ENCODE measurements around the gene PLXDC1. TPM values are rescaled to one million over a fixed set of nuclear protein-coding genes. Genes with fewer than 3 reads are reported as not detected.
A peak's percentile ranks its signal among the peaks of the same experiment; 100 is the strongest.

PLXDC1 gene
- total and polyA plus RNA-seq, 2 of the 13 experiments (the other 11 are each of a cell fraction or from before 2014, with no cell fraction given), result not detected

DNA sequence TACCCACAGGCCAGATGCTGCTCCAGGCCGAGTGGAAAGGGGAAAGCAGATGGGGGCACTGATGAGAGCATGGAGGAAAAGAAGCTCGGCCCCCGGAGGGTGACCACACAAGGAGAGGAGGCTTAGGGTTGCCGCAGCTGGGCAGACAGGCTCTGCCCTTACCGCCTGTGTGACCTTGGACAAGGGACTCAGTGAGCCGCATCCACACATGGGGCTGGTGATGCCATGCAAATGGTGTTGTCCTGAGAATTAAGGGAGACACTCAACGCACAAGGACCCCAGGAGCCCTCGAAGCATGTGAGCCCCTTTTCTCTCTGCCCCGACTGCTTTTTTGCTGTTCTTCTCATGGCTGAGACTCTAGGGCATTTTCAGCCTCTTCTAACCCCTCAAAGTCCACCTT, 61.0 kb downstream of the PLXDC1 start:
- Histone ChIP-seq H3K27ac (ENCODE audit: extremely low read length, insufficient read depth, low read length) (no peak overlapping the region), H3K4me3 (replicated peaks in 1 of 3; ENCODE audit: insufficient read depth in 1 of 3, low read depth in 2 of 3, low read length in 3 of 3) (no peak overlapping the region), H3K36me3 (replicated peaks in 1 of 2; ENCODE audit: control insufficient read depth in 1 of 2, insufficient read depth in 2 of 2, low read length in 2 of 2) (no peaks in the 10 kb centered on the region), H3K9me3 (ENCODE audit: low read length) (no peaks in the 10 kb centered on the region), H4K20me1 (ENCODE audit: insufficient read depth, low read length) (no peaks in the 10 kb centered on the region), H3K27me3 (ENCODE audit: control insufficient read depth in 1 of 2, insufficient read depth in 2 of 2, low read length in 2 of 2) (peaks cover 4 to 52% of the 10 kb centered on the region in 2 experiments; a peak in 3 of 5 replicates), H3K79me2 (ENCODE audit: insufficient read depth, low read length) (no peaks in the 10 kb centered on the region), H3K4me1 (ENCODE audit: insufficient read depth, low read length) (peaks cover 26% of the 10 kb centered on the region), H3K9ac (ENCODE audit: insufficient read depth, low read depth, low read length) (no peak overlapping the region), H2AFZ (ENCODE audit: low read length) (no peak overlapping the region), H3K4me2 (ENCODE audit: low read depth, low read length) (no peak overlapping the region; the same call in 1 of the 2 replicates)
- DNase-seq (ENCODE audit: low spot score) (no peak), ATAC-seq (no peak), FAIRE-seq (no peak)
- whole genome bisulfite sequencing (ENCODE audit: low lambda C conversion rate), result 18% methylated on average over 8 of the region's 9 CpGs
- TF ChIP-seq, protein P1, sequence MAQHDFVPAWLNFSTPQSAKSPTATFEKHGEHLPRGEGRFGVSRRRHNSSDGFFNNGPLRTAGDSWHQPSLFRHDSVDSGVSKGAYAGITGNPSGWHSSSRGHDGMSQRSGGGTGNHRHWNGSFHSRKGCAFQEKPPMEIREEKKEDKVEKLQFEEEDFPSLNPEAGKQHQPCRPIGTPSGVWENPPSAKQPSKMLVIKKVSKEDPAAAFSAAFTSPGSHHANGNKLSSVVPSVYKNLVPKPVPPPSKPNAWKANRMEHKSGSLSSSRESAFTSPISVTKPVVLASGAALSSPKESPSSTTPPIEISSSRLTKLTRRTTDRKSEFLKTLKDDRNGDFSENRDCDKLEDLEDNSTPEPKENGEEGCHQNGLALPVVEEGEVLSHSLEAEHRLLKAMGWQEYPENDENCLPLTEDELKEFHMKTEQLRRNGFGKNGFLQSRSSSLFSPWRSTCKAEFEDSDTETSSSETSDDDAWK (CRISPR knock-in tag; IDR thresholded peaks at IDR 0.05), result no peak
- peak; percentile 72 for TF ChIP-seq ZNF629 (CRISPR knock-in tag; conservative IDR thresholded peaks at IDR 0.05)
- no peak for TF ChIP-seq ARHGAP35 (CRISPR knock-in tag; IDR thresholded peaks at IDR 0.05; ENCODE audit: borderline replicate concordance)
- no peak for TF ChIP-seq BCL3 (CRISPR knock-in tag; IDR thresholded peaks at IDR 0.05)
- POLR2A ChIA-PET, result no interaction called here
- CTCF ChIA-PET (ENCODE audit: low intra/inter-chr PET ratio, low total read pairs), result no interaction called here
- intact Hi-C loops (cut with micrococcal nuclease; ENCODE audit: unreplicated experiment), result no loop called here
- no TSS peak for BruUV-seq (replicated peaks)
- in situ Hi-C loops (cut with HindIII; ENCODE audit: extremely low pct_ligation_motif_present, low pct_unique_long_range_greater_than_20kb), result no loop called here

- POLR2A ChIA-PET, result no interaction called here
- FAIRE-seq, result no peak
- in situ Hi-C loops (cut with HindIII; ENCODE audit: extremely low pct_ligation_motif_present, low pct_unique_long_range_greater_than_20kb), result no loop called here
- TF ChIP-seq HIVEP1 (CRISPR knock-in tag; IDR thresholded peaks at IDR 0.05) (no peak), PHF8 (CRISPR knock-in tag; IDR thresholded peaks at IDR 0.05) (no peak), ATF4 (CRISPR knock-in tag; IDR thresholded peaks at IDR 0.05) (no peak), ZNF850 (CRISPR knock-in tag; conservative IDR thresholded peaks at IDR 0.05) (no peak), MIER2 (CRISPR knock-in tag; IDR thresholded peaks at IDR 0.05) (no peak), MTF2 (CRISPR knock-in tag; IDR thresholded peaks at IDR 0.05; ENCODE audit: borderline replicate concordance) (no peak), ZNF101 (CRISPR knock-in tag; IDR thresholded peaks at IDR 0.05; ENCODE audit: borderline replicate concordance, low read depth) (no peak), FOXJ3 (CRISPR knock-in tag; IDR thresholded peaks at IDR 0.05; ENCODE audit: borderline replicate concordance) (no peak), GATA4 (IDR thresholded peaks at IDR 0.05; ENCODE audit: borderline replicate concordance, low read depth) (no peak)
- TF ChIP-seq, protein P2, sequence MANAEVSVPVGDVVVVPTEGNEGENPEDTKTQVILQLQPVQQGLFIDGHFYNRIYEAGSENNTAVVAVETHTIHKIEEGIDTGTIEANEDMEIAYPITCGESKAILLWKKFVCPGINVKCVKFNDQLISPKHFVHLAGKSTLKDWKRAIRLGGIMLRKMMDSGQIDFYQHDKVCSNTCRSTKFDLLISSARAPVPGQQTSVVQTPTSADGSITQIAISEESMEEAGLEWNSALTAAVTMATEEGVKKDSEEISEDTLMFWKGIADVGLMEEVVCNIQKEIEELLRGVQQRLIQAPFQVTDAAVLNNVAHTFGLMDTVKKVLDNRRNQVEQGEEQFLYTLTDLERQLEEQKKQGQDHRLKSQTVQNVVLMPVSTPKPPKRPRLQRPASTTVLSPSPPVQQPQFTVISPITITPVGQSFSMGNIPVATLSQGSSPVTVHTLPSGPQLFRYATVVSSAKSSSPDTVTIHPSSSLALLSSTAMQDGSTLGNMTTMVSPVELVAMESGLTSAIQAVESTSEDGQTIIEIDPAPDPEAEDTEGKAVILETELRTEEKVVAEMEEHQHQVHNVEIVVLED (CRISPR knock-in tag; IDR thresholded peaks at IDR 0.05; ENCODE audit: borderline replicate concordance), result no peak
Measured at GRCh38 chr17:39084558-39084957, 66.9 kb downstream of the PLXDC1 start.

More at GRCh38 chr17:39084558-39084957, 66.9 kb downstream of the PLXDC1 start:
- DNase-seq (ENCODE audit: low spot score) (no peak), ATAC-seq (no peak)
- no peaks in the 10 kb centered on the region for H3K4me1 ChIP-seq (ENCODE audit: insufficient read depth, low read length)
- no peak overlapping the region for H3K4me3 ChIP-seq (replicated peaks in 1 of 3; ENCODE audit: insufficient read depth in 1 of 3, low read depth in 2 of 3, low read length in 3 of 3)
- no peaks in the 10 kb centered on the region for H3K9me3 ChIP-seq (ENCODE audit: low read length)
- no peaks in the 10 kb centered on the region; the same call in 1 of the 2 replicates for H4K20me1 ChIP-seq (ENCODE audit: insufficient read depth, low read length)
- no peak overlapping the region for H3K4me2 ChIP-seq (ENCODE audit: low read depth, low read length)
- no peak overlapping the region for H3K27ac ChIP-seq (ENCODE audit: extremely low read length, insufficient read depth, low read length)
- peaks cover 6 to 43% of the 10 kb centered on the region in 2 experiments; a peak in 3 of 5 replicates for H3K27me3 ChIP-seq (ENCODE audit: control insufficient read depth in 1 of 2, insufficient read depth in 2 of 2, low read length in 2 of 2)
- WGBS (ENCODE audit: low lambda C conversion rate), result 20% methylated on average over 11 of the region's 11 CpGs
- intact Hi-C loops (cut with micrococcal nuclease; ENCODE audit: unreplicated experiment), result no loop called here
- no peaks in the 10 kb centered on the region for H3K79me2 ChIP-seq (ENCODE audit: insufficient read depth, low read length)
- H2AFZ ChIP-seq (ENCODE audit: low read length), result no peak overlapping the region
- CTCF ChIA-PET (ENCODE audit: low intra/inter-chr PET ratio, low total read pairs), result no interaction called here
- no peak overlapping the region for H3K9ac ChIP-seq (ENCODE audit: insufficient read depth, low read depth, low read length)
- no peaks in the 10 kb centered on the region for H3K36me3 ChIP-seq (replicated peaks in 1 of 2; ENCODE audit: control insufficient read depth in 1 of 2, insufficient read depth in 2 of 2, low read length in 2 of 2)
- no TSS peak for BruUV-seq (replicated peaks)
